Measurements from ENCODE around the gene CFAP46.

DNA sequence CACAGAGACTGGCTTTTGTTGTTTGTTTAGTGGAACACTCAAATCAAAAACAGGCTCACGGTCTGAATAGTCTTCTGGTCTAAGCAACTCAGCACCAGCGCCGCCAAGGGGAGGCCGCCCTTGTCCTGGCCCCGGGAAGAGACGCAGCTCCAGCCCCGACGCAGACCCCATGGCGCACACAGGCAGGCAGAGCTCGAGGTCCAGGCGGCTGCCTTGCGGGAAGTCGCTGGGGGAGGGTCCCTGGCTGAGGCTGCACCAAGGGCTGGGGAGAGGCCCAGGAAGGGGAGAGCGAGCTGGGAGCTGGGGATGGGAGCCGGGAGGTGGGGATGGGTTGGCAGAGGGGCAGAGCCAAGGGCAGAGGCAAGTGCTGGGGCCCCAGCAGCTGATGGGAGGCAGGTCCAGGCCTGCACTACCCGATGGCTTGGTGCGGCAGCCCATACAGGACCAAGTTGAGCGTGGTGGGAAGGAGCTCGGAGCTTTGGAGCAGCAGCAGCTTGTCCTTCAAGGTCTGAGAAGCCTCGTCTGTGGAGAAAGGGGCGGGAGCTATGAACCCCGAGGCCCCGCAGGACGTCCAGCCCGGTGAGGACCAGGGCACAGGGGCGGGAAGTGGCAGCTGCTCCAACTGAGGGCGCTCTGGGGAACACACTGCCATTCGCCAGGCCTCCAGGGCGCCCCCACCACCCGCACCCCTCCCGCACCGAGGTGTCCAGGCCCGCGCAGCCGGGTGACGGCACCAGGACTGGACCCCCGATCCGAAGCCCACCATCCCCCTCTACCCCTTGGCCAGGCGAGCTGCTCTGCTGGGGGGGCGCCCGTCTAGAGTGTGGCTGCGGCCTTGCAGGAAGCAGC, 133.8 kb downstream of the CFAP46 start:
- TF ChIP-seq, protein P1, sequence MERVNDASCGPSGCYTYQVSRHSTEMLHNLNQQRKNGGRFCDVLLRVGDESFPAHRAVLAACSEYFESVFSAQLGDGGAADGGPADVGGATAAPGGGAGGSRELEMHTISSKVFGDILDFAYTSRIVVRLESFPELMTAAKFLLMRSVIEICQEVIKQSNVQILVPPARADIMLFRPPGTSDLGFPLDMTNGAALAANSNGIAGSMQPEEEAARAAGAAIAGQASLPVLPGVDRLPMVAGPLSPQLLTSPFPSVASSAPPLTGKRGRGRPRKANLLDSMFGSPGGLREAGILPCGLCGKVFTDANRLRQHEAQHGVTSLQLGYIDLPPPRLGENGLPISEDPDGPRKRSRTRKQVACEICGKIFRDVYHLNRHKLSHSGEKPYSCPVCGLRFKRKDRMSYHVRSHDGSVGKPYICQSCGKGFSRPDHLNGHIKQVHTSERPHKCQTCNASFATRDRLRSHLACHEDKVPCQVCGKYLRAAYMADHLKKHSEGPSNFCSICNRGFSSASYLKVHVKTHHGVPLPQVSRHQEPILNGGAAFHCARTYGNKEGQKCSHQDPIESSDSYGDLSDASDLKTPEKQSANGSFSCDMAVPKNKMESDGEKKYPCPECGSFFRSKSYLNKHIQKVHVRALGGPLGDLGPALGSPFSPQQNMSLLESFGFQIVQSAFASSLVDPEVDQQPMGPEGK (CRISPR knock-in tag; IDR thresholded peaks at IDR 0.05; ENCODE audit: borderline replicate concordance) = no peak
- no peak for TF ChIP-seq ZFP3 (CRISPR knock-in tag; IDR thresholded peaks at IDR 0.05)
- TF ChIP-seq CREB5 (CRISPR knock-in tag; IDR thresholded peaks at IDR 0.05; ENCODE audit: low read depth) = no peak

Measured in SK-N-SH treated with all-trans-retinoic acid at 6 μM for 48 hours (cell line).